ENCODE measurements around the gene SMIM45.

The SMIM45 gene

GRCh38 chr22:41933411-41934177 is 18.4 kb upstream of the SMIM45 start:
- H3K4me2 ChIP-seq (ENCODE audit: insufficient read depth, low read length), result no peak overlapping the region
- no peaks in the 10 kb centered on the region for H3K9me3 ChIP-seq (replicated peaks; ENCODE audit: control insufficient read depth, insufficient read depth, low read length)
- no peak overlapping the region for H3K4me3 ChIP-seq (replicated peaks in 1 of 3; ENCODE audit: insufficient read depth in 1 of 3, low read depth in 1 of 3, low read length in 3 of 3)
- intact Hi-C loops (cut with micrococcal nuclease) (no loop called here), dilution Hi-C loops (cut with MboI; ENCODE audit: extremely low pct_ligation_motif_present, low sequenced_read_pairs) (no loop called here)
- no peaks in the 10 kb centered on the region for H3K9me1 ChIP-seq (replicated peaks; ENCODE audit: control insufficient read depth, extremely low read depth, insufficient read depth, low read length)
- ChIA-PET POLR2A (no interaction called here), CTCF (interaction anchor here (1.3 kb wide), 1 partner anchor 8 kb away, joined by 4 read pairs; no protein-coding TSS in a partner anchor)
- no peaks in the 10 kb centered on the region for H3K4me1 ChIP-seq (ENCODE audit: control insufficient read depth, extremely low read depth, insufficient read depth, low read length)
- H4K20me1 ChIP-seq (replicated peaks; ENCODE audit: control insufficient read depth, extremely low read depth, insufficient read depth, low read length), result no peaks in the 10 kb centered on the region
- BruUV-seq (replicated peaks), result no TSS peak
- no peak overlapping the region for H2AFZ ChIP-seq (ENCODE audit: low read depth, low read length)
- FAIRE-seq (no peak), DNase-seq (ENCODE audit: low read depth, low spot score) (no peak)
- H3K27ac ChIP-seq (ENCODE audit: insufficient read depth, low read depth, low read length), result no peak overlapping the region
- H3K79me2 ChIP-seq (ENCODE audit: control insufficient read depth, insufficient read depth, low read length), result no peaks in the 10 kb centered on the region
- peaks cover 0 to 2% of the 10 kb centered on the region in 2 experiments for H3K36me3 ChIP-seq (ENCODE audit: control insufficient read depth in 2 of 2, extremely low read depth in 1 of 2, insufficient read depth in 2 of 2, low read length in 2 of 2)
- H3K9ac ChIP-seq (replicated peaks; ENCODE audit: extremely low read depth, insufficient read depth, low read length), result no peak overlapping the region
- no peak for TF ChIP-seq EZH2 (IDR thresholded peaks at IDR 0.05; ENCODE audit: borderline replicate concordance, low read depth, low read length, severe bottlenecking)
- no peak for TF ChIP-seq FOS (IDR thresholded peaks at IDR 0.05; ENCODE audit: borderline replicate concordance, insufficient read depth, low read length)
- no peak for TF ChIP-seq JUN (IDR thresholded peaks at IDR 0.05; ENCODE audit: borderline replicate concordance, insufficient read depth, insufficient read length, low read depth)
- no peak for TF ChIP-seq GATA2 (IDR thresholded peaks at IDR 0.05; ENCODE audit: insufficient read depth, insufficient read length, low read depth, low read length)
- no peak for TF ChIP-seq POLR2A (IDR thresholded peaks at IDR 0.05; ENCODE audit: low read depth, low read length)
- TF ChIP-seq CTCF (IDR thresholded peaks at IDR 0.05; ENCODE audit: extremely low read depth in 1 of 2, insufficient read depth in 1 of 2, low read depth in 1 of 2, low read length in 2 of 2), result no peak
- TF ChIP-seq, protein P1, sequence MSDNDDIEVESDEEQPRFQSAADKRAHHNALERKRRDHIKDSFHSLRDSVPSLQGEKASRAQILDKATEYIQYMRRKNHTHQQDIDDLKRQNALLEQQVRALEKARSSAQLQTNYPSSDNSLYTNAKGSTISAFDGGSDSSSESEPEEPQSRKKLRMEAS (IDR thresholded peaks at IDR 0.05; ENCODE audit: insufficient read depth, insufficient read length), result no peak
- TF ChIP-seq MYC (IDR thresholded peaks at IDR 0.05; ENCODE audit: low read depth, low read length), result no peak
- no peak for TF ChIP-seq POLR2AphosphoS5 (IDR thresholded peaks at IDR 0.05; ENCODE audit: insufficient read depth, low read depth, low read length)
- H3K27me3 ChIP-seq (ENCODE audit: control insufficient read depth in 2 of 2, insufficient read depth in 2 of 2, low read length in 2 of 2), result no peaks in the 10 kb centered on the region

Measured in endothelial cell of umbilical vein (primary cell).